RWPE1 (cell line): ENCODE data around the gene LIAS.
"Not testable (repeated sequence)": the region's sequence is repeated elsewhere in the genome, so short reads cannot be mapped to it uniquely, and the experiment has no call there.

Source experiments
- CTCF ChIA-PET: fragments of 350-600 bp; sonication (Branson Sonifier 250); formaldehyde crosslinking; extraction: SDS; loops from one replicate; lab custom pipeline; 2021; lab: Yijun Ruan, JAX
- POLR2A ChIA-PET: fragments of 400-600 bp; formaldehyde crosslinking; extraction: SDS; loops from one replicate; lab custom pipeline; 2020; ENCODE audit warnings: antibody characterized with exemption; ENCODE audit not compliant: low non-redundant PET; lab: Yijun Ruan, JAX
- DNase-seq: peaks from one replicate; pipeline ENCODE4 v3.0.0; 2012; ENCODE audit warnings: low spot score
- H3K27ac ChIP-seq: fragments of 450-650 bp; 2 replicates; pipeline ENCODE4 v1.5.1; 2017
- TF ChIP-seq, protein P1 (sequence below): fragments of 450-650 bp; conservative IDR thresholded peaks from 2 replicates; pipeline ENCODE4 v1.5.1; 2017; ENCODE audit warnings: low read depth, mild to moderate bottlenecking

The LIAS gene

DNA sequence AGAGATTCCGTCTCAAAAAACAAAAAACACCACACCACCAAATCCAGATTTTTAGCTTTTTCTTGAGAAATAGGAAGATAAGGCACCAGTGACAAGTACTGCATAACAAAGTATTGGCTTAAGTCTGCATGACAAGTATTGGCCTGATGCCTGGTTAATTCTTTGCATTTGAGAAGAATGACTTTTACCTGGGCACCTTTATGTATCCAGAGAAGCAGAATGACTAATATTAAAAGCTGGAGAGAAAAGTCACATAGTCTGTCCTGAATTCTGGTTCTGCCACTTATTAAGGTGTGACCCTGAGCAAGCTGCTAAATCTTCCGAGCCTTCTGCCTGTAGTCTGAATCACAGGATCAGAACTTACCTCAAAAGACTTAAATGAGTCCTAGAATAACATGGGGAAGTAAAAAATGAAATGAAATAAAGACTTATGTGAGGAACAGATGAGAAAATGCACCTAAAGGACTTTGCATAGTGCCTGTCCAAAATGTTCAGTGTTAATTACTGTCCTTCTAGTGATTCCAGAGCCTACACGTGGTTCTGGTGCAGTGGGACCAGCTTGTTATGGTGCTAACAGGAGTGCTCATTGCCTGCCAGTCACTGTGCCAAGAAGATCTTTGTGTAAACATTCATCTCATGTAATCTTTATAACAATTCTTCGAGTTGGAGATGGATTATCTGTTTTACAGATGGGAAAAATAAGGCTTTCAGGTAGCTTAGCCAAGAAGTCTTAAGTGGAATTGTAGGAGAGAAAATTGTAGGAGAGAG is 36.8 kb downstream of the LIAS start:
- POLR2A ChIA-PET, result no interaction called here
- TF ChIP-seq, protein P1, sequence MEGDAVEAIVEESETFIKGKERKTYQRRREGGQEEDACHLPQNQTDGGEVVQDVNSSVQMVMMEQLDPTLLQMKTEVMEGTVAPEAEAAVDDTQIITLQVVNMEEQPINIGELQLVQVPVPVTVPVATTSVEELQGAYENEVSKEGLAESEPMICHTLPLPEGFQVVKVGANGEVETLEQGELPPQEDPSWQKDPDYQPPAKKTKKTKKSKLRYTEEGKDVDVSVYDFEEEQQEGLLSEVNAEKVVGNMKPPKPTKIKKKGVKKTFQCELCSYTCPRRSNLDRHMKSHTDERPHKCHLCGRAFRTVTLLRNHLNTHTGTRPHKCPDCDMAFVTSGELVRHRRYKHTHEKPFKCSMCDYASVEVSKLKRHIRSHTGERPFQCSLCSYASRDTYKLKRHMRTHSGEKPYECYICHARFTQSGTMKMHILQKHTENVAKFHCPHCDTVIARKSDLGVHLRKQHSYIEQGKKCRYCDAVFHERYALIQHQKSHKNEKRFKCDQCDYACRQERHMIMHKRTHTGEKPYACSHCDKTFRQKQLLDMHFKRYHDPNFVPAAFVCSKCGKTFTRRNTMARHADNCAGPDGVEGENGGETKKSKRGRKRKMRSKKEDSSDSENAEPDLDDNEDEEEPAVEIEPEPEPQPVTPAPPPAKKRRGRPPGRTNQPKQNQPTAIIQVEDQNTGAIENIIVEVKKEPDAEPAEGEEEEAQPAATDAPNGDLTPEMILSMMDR, result no peak
- peak; percentile 55 for DNase-seq
- H3K27ac ChIP-seq, result no peak overlapping the region
- CTCF ChIA-PET, result interaction anchor here (0.6 to 1.2 kb wide), 5 partner anchors 15 to 1224 kb away, joined by 3 to 6 read pairs (median 4); no protein-coding TSS in a partner anchor

DNA sequence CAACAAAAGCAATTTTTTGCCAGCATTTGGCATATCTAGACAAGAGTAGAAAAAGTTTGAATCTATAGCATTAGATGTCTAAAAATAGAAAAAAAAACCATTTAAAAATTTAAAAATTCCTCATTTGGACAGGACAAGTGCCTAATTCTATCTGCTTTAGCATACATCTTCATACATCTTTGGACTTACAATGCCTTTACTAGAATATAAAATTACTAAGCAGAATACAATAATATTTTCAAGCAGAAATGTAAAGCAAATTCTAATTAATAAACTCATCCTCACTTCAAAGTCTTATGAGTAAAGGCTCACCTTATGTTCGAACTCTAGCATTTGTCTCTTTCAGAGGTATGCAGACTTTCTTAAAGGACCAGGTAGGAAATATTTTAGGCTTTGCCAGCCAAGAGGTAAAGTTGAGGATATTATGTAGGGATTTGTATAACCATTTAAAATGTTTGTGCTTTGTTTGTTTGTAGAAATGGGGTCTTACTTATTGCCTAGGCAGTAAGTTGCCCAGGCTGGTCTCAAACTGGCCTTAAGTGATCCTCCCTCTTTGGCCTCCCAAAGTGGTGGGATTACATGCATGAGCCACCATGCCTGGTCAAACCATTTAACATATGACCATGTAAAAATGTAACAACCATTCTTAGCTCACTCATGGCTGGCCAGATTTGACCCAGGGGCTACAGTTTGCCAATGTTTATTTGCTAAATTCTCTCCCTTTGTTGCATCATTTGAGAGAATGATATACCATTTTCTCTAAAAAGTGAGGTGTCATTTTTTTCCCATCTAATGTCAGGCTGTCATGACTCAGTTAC is 39.3 kb downstream of the LIAS start:
- POLR2A ChIA-PET, result no interaction called here

DNA sequence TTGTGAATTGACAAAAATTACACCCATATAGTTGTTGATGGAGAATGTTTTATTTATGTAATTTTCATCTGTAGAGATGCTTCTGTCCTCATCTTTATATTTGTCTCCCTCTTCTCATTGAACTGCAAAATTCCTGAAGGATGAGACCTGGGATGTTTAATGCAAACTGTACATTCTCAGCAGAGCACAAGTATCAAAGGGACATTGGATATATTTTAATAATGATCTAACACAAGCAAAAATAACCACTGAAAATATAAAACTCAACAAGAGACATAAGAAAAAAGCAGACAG is 39.8 kb downstream of the LIAS start:
- no peak for DNase-seq
- POLR2A ChIA-PET, result no interaction called here
- TF ChIP-seq, protein P1, result no peak
- H3K27ac ChIP-seq, result no peak overlapping the region
- CTCF ChIA-PET, result no interaction called here

More for the DNA sequence above, 39.3 kb downstream of the LIAS start:
- TF ChIP-seq, protein P1, result no peak
- no peak for DNase-seq
- H3K27ac ChIP-seq, result no peak overlapping the region
- CTCF ChIA-PET, result interaction anchor here (0.7 kb wide), 1 partner anchor 12 kb away, joined by 4 read pairs; no protein-coding TSS in a partner anchor

DNA sequence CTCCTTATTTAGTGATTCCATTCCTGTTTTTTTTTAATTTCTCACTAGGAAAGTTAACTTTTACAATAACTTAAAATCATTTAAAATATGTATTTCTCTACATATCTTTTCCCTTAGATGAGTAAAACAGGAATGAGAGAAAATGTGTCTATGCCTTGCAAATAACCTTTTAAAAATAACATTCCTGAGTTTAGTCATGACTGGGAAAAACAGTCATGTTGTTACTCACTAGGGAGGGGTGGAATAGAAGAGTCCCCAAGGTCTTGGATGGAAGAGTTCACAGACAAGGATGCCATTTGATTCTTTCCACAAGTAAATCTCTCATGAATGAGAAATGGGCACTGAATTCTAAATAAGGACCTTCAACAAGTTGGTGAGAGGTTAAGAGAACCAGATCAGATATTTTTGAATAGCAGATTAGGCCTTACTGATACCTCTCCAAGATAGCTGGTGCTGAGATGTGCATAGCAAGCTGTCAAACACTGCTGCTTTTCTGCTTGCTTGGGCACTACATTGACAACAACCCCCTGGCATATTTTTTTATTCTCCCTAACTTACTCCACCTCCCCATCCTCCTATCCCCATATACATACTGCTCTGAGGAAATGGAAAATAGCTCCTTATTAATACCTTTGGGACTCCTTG is 43.3 kb downstream of the LIAS start:
- ChIA-PET CTCF (no interaction called here), POLR2A (no interaction called here)
- peak; percentile 19 for DNase-seq
- TF ChIP-seq, protein P1, result no peak
- H3K27ac ChIP-seq, result no peak overlapping the region

DNA sequence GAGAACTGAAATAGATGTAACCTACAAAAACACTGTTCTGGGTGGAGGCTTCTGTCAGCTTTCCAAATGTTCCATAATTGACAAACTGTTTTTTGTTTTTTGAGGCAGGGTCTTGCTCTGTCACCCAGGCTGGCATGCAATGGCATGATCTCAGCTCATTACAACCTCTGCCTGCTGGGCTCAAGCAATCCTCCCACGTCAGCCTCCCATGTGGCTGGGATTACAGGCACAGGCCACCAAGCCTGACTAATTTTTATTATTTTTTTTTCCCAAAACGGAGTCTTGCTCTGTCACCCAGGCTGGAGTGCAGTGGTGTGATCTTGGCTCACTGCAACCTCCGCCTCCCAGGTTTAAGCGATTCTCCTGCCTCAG is 43.8 kb downstream of the LIAS start:
- CTCF ChIA-PET, result interaction anchor here (0.6 kb wide), 1 partner anchor 60 kb away, joined by 3 read pairs; no protein-coding TSS in a partner anchor

DNA sequence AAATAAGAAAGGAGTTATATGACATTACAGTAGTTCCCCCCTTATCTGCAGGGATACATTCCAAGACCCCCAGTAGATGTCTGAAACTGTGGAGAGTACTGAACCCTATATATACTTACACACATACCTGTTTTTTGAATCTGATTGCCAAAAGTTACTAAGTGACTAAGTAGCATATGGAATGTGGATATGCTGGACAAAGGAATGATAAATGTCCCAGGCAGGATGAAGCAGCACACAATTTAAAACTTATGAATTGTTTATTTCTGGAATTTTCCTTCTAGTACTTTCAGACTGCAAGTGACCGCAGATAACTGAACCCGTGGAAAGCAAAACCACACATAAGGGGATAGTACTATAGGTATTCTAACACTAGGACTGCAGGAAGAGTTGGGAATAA is 45.7 kb downstream of the LIAS start:
- no peak for DNase-seq
- no peak overlapping the region for H3K27ac ChIP-seq
- CTCF ChIA-PET, result no interaction called here
- POLR2A ChIA-PET, result no interaction called here
- TF ChIP-seq, protein P1, result no peak

More for the DNA sequence above, 43.8 kb downstream of the LIAS start:
- POLR2A ChIA-PET, H3K27ac ChIP-seq, DNase-seq: not testable (repeated sequence)
